ENCODE measurements around the gene NSUN3. TPM values are rescaled to one million over a fixed set of nuclear protein-coding genes. Genes with fewer than 3 reads are reported as not detected.
"Not testable (repeated sequence)": the region's sequence is repeated elsewhere in the genome, so short reads cannot be mapped to it uniquely, and the experiment has no call there.

NSUN3 gene
- total RNA-seq, 1 experiment from 2014 or later, result 10.1 TPM

DNA sequence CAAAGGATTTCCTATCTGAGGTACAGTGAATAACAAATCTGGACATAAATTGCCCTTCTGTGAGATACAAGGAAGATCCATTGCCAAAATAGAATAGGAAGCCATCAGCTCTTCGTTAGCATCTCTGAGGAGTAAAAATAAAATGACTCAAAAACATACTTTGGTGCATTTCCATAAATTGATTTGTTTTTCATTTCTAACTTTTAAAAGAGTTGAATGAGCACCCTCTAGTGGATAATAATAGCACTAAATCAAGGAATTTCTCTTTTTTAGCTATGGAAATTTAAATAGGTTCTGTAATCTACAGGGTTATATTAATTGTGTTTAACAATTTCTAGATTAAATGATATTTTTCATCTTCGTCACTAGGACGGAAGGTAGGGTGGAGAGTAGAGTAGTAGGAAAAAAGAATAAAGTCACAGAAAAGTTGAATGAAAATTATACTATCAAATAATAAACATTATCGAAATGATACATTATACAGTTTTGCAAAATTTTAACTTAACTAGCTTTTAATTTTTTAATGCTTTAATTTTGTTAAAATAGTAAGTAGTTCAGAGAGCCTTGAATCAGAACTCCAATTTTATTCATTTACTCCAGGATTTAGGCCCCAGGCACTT, 6.4 kb downstream of the NSUN3 start:
- CTCF ChIA-PET, result interaction anchor here (1.0 kb wide), 1 partner anchor 45 kb away, joined by 4 read pairs; no protein-coding TSS in a partner anchor
- Mint-ChIP-seq H3K9me3 (ENCODE audit: low read depth, unreplicated experiment) (peaks cover 4% of the 10 kb centered on the region), H3K36me3 (ENCODE audit: insufficient read depth, unreplicated experiment) (no peaks in the 10 kb centered on the region), H3K4me3 (ENCODE audit: low read depth, unreplicated experiment) (no peak overlapping the region), H3K4me1 (ENCODE audit: low read depth, unreplicated experiment) (peaks cover 17% of the 10 kb centered on the region), H3K27me3 (ENCODE audit: unreplicated experiment) (no peaks in the 10 kb centered on the region), H3K27ac (ENCODE audit: unreplicated experiment) (no peak overlapping the region)
- TF ChIP-seq, protein P1, sequence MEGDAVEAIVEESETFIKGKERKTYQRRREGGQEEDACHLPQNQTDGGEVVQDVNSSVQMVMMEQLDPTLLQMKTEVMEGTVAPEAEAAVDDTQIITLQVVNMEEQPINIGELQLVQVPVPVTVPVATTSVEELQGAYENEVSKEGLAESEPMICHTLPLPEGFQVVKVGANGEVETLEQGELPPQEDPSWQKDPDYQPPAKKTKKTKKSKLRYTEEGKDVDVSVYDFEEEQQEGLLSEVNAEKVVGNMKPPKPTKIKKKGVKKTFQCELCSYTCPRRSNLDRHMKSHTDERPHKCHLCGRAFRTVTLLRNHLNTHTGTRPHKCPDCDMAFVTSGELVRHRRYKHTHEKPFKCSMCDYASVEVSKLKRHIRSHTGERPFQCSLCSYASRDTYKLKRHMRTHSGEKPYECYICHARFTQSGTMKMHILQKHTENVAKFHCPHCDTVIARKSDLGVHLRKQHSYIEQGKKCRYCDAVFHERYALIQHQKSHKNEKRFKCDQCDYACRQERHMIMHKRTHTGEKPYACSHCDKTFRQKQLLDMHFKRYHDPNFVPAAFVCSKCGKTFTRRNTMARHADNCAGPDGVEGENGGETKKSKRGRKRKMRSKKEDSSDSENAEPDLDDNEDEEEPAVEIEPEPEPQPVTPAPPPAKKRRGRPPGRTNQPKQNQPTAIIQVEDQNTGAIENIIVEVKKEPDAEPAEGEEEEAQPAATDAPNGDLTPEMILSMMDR (IDR thresholded peaks at IDR 0.05; ENCODE audit: unreplicated experiment), result no peak
- BruUV-seq (replicated peaks), result no TSS peak
- intact Hi-C loops (cut with micrococcal nuclease; ENCODE audit: unreplicated experiment), result loop anchor here (1.0 kb wide), 1 partner anchor 65 kb away; no protein-coding TSS in a partner anchor
- DNase-seq, result no peak

DNA sequence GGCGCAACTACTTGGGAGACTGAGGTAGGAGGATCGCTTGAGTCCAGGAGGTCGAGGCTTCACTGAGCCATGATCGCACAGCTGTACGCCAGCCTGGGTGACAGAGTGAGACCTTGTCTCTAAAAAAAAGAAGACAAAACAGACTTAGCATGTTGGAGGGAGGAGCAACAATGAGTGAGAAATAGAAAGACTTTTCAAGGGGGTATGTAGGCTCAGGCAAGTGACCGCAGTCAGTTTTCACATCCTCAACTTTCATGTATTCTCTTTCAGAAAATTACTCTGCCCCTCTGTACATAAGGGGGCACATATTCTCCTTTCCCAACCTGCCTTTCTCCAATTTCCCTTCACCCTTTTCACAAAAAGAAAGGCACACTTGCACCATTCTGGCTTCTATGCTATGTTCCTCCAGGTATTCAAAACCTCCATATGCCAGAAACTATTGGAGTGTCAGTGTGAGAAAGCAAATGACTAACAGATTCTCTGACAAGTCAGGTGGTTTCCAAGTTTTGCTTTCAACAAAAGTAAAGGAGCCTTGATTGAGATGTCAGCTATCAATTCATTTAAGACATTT, 7.6 kb downstream of the NSUN3 start:
- intact Hi-C loops (cut with micrococcal nuclease; ENCODE audit: unreplicated experiment), result no loop called here
- BruUV-seq (replicated peaks), result no TSS peak
- CTCF ChIA-PET, result interaction anchor here (1.2 kb wide), 1 partner anchor 10 kb away, joined by 3 read pairs; no protein-coding TSS in a partner anchor
- no peak overlapping the region for H3K27ac Mint-ChIP-seq (ENCODE audit: unreplicated experiment)
- no peaks in the 10 kb centered on the region for H3K27me3 Mint-ChIP-seq (ENCODE audit: unreplicated experiment)
- TF ChIP-seq, protein P1 (IDR thresholded peaks at IDR 0.05; ENCODE audit: unreplicated experiment), result no peak
- peaks cover 4% of the 10 kb centered on the region for H3K9me3 Mint-ChIP-seq (ENCODE audit: low read depth, unreplicated experiment)
- no peak for DNase-seq
- peaks cover 8% of the 10 kb centered on the region for H3K4me1 Mint-ChIP-seq (ENCODE audit: low read depth, unreplicated experiment)
- no peak overlapping the region for H3K4me3 Mint-ChIP-seq (ENCODE audit: low read depth, unreplicated experiment)
- no peaks in the 10 kb centered on the region for H3K36me3 Mint-ChIP-seq (ENCODE audit: insufficient read depth, unreplicated experiment)

DNA sequence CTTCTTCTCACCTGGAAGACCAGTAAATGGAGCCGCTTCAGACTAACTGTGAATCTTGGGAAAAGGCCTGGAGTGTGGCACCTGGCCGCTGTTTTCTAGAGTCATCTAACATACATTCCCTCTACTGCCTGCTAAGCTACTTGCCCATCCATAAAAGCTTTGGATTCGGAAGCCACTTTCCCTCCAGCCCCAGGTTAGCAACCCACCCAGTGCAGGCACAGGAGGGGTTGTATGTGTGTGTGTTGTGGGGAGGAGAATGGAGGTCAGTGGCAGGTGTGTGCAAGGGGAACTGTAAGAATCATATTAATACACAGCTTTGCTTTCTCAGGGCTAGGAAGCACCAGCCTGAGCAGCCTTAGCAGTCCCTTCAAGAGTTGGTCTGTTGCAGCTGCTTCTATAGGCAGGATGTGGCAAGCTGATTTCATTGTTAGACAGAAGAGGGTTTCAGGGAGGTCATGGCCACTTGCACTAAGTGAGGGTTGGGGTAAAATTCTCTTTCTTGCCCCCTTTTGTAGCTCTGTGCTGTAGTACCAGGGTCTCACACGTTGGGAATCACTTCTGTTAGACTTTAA, 8.9 kb downstream of the NSUN3 start:
- Mint-ChIP-seq H3K4me3 (ENCODE audit: low read depth, unreplicated experiment) (no peak overlapping the region), H3K9me3 (ENCODE audit: low read depth, unreplicated experiment) (peaks cover 4% of the 10 kb centered on the region), H3K36me3 (ENCODE audit: insufficient read depth, unreplicated experiment) (no peaks in the 10 kb centered on the region), H3K4me1 (ENCODE audit: low read depth, unreplicated experiment) (peaks cover 4% of the 10 kb centered on the region), H3K27ac (ENCODE audit: unreplicated experiment) (no peak overlapping the region), H3K27me3 (ENCODE audit: unreplicated experiment) (no peaks in the 10 kb centered on the region)
- no peak for DNase-seq
- intact Hi-C loops (cut with micrococcal nuclease; ENCODE audit: unreplicated experiment), result no loop called here
- CTCF ChIA-PET, result interaction anchor here (0.7 to 1.2 kb wide), 3 partner anchors 9 to 578 kb away, joined by 3 to 5 read pairs (median 3); no protein-coding TSS in a partner anchor
- TF ChIP-seq, protein P1 (IDR thresholded peaks at IDR 0.05; ENCODE audit: unreplicated experiment), result no peak
- BruUV-seq (replicated peaks), result no TSS peak

DNA sequence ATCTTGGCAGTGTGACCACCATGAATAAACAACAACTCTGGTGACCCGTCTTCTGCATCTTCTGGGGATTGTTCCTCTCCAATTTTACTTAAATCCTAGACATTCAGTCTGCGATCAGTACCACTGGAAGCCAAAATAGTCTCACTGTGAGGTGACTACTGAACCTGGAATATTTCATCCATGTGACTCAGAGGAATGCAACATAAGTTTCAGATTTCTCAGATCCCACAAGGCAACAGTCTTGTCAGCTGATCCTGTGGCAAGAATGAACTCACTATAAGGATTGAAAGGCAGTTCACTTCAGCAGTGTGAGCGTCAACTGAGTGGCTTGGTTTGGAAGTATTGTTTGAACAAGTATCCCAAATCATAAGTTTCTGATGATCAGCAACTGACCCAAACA, 13.2 kb downstream of the NSUN3 start:
- TF ChIP-seq, protein P1 (IDR thresholded peaks at IDR 0.05; ENCODE audit: unreplicated experiment), result no peak
- intact Hi-C loops (cut with micrococcal nuclease; ENCODE audit: unreplicated experiment), result no loop called here
- CTCF ChIA-PET, result interaction anchor here (0.6 kb wide), 1 partner anchor 71 kb away, joined by 4 read pairs; no protein-coding TSS in a partner anchor
- Mint-ChIP-seq H3K27me3 (ENCODE audit: unreplicated experiment) (no peaks in the 10 kb centered on the region), H3K9me3 (ENCODE audit: low read depth, unreplicated experiment) (no peaks in the 10 kb centered on the region), H3K4me1 (ENCODE audit: low read depth, unreplicated experiment) (peaks cover 13% of the 10 kb centered on the region), H3K27ac (ENCODE audit: unreplicated experiment) (no peak overlapping the region), H3K4me3 (ENCODE audit: low read depth, unreplicated experiment) (no peak overlapping the region), H3K36me3 (ENCODE audit: insufficient read depth, unreplicated experiment) (no peaks in the 10 kb centered on the region)
- BruUV-seq (replicated peaks), result no TSS peak
- no peak for DNase-seq

DNA sequence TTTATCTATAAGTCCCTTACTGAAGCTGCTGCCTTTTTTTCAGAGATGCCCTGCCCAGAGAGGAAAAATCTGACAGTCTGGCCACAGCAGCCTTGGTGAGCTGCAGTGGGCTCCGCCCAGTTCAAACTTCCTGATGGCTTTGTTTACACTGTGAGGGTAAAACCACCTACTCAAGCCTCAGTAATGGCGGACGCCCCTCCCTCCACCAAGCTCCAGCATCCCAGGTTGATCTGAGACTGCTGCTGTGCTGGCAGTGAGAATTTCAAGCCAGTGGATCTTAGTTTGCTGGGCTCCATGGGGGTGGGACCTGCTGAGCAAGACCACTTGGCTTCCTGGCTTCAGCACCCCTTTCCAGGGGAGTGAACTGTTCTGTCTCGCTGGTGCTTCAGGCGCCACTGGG, 17.7 kb downstream of the NSUN3 start:
- DNase-seq, result peak; percentile 35
- H3K36me3 Mint-ChIP-seq (ENCODE audit: insufficient read depth, unreplicated experiment); H3K27me3 Mint-ChIP-seq (ENCODE audit: unreplicated experiment); H3K9me3 Mint-ChIP-seq (ENCODE audit: low read depth, unreplicated experiment); intact Hi-C loops (cut with micrococcal nuclease; ENCODE audit: unreplicated experiment); H3K4me3 Mint-ChIP-seq (ENCODE audit: low read depth, unreplicated experiment); H3K27ac Mint-ChIP-seq (ENCODE audit: unreplicated experiment); BruUV-seq (replicated peaks): not testable (repeated sequence)
- peaks cover 13% of the 10 kb centered on the region for H3K4me1 Mint-ChIP-seq (ENCODE audit: low read depth, unreplicated experiment)
- CTCF ChIA-PET, result interaction anchor here (0.6 to 0.9 kb wide), 2 partner anchors 9 to 21 kb away, joined by 3 to 6 read pairs; no protein-coding TSS in a partner anchor
